Thoracic aorta (tissue), 2 donors: Measurements from ENCODE around the gene TSC1. TPM values are rescaled to one million over a fixed set of nuclear protein-coding genes. Genes with fewer than 3 reads are reported as not detected.

Source experiments
- ATAC-seq: fragments of 150-250 bp; one replicate; pipeline ENCODE4 v1.8.0; 2017; ENCODE audit warnings: low read depth; ENCODE audit not compliant: insufficient number of reproducible peaks, low FRiP score
- DNase-seq: peaks from one replicate; pipeline ENCODE4 v3.0.0-alpha.2; 2020; ENCODE audit warnings: low spot score
- H3K27ac ChIP-seq, 2 donors: fragments of 200-600 bp; sonication (generic); 1 replicate in 1 of 2; 2 replicates in 1 of 2; pipeline ENCODE4 v1.5.1; 2016; ENCODE audit warnings: mild to moderate bottlenecking in 2 of 2, moderate library complexity in 2 of 2
- H3K27me3 ChIP-seq: fragments of 200-600 bp; sonication (generic); replicated peaks from 2 replicates; pipeline ENCODE4 v1.6.0; 2016; ENCODE audit warnings: mild to moderate bottlenecking; ENCODE audit not compliant: insufficient read depth
- H3K36me3 ChIP-seq: fragments of 200-600 bp; sonication (generic); one replicate; pipeline ENCODE4 v1.5.1; 2016
- H3K4me1 ChIP-seq, 2 donors: fragments of 200-600 bp; sonication (generic); 1 replicate in 1 of 2; 2 replicates in 1 of 2; pipeline versions ENCODE4 v1.5.1 to v1.6.0; 2016; ENCODE audit warnings: low read depth in 2 of 2, mild to moderate bottlenecking in 1 of 2; ENCODE audit not compliant: control insufficient read depth in 1 of 2
- H3K4me3 ChIP-seq: fragments of 200-600 bp; sonication (generic); 2 replicates; pipeline ENCODE4 v1.5.1; 2016; ENCODE audit warnings: mild to moderate bottlenecking
- H3K9me3 ChIP-seq: fragments of 200-600 bp; sonication (generic); 2 replicates; pipeline ENCODE4 v1.5.1; 2016
- total RNA-seq, 2 donors: library from RNA; depleted of rRNA; stranded (reverse); fragments of >200 nt; gene quantifications; one replicate each; pipeline versions ENCODE4 v1.1.0 to v1.2.3, GENCODE V29; 2016
- TF ChIP-seq, protein P1 (sequence below): fragments of 200-600 bp; sonication (generic); IDR thresholded peaks from one replicate; pipeline ENCODE4 v1.5.1; 2019; ENCODE audit warnings: antibody characterized with exemption

The TSC1 gene
- total RNA-seq, 2 donors from 2014 or later: 36.1 to 65.4 TPM

DNA sequence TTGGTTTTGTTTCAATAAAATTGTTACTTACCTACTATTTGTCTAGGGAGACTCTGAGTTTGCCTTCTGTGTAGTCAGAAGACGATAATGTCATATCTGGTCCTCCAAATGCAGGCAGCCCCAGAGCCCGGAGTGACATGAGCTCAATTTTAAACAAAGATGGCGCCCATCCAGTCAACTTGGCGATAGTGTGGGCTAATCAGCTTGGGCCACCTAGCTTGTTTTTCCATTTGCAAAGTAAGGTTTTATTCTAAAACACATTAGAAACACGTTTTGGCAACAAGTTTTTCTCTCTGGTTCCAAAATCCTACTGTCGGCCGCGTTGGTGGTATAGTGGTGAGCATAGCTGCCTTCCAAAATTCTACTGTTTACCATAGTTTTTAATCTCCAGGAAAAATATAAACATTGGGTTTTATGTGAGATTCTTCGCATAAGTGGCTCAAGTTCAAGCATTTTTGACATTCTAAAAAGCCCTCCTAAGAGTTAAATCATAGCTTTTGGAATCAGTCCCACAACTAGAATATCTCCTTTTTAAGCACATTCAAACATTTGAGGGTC, 13.2 kb downstream of the TSC1 start:
- ATAC-seq (no peak), DNase-seq (no peak)
- no peaks in the 10 kb centered on the region for H3K9me3 ChIP-seq
- no peak overlapping the region for H3K27ac ChIP-seq
- TF ChIP-seq, protein P1, sequence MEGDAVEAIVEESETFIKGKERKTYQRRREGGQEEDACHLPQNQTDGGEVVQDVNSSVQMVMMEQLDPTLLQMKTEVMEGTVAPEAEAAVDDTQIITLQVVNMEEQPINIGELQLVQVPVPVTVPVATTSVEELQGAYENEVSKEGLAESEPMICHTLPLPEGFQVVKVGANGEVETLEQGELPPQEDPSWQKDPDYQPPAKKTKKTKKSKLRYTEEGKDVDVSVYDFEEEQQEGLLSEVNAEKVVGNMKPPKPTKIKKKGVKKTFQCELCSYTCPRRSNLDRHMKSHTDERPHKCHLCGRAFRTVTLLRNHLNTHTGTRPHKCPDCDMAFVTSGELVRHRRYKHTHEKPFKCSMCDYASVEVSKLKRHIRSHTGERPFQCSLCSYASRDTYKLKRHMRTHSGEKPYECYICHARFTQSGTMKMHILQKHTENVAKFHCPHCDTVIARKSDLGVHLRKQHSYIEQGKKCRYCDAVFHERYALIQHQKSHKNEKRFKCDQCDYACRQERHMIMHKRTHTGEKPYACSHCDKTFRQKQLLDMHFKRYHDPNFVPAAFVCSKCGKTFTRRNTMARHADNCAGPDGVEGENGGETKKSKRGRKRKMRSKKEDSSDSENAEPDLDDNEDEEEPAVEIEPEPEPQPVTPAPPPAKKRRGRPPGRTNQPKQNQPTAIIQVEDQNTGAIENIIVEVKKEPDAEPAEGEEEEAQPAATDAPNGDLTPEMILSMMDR: no peak
- no peaks in the 10 kb centered on the region for H3K27me3 ChIP-seq
- peaks cover 33% of the 10 kb centered on the region for H3K36me3 ChIP-seq
- H3K4me3 ChIP-seq: no peak overlapping the region
- H3K4me1 ChIP-seq: no peaks in the 10 kb centered on the region

- DNase-seq (no peak), ATAC-seq (no peak)
- H3K36me3 ChIP-seq: peaks cover 54% of the 10 kb centered on the region
- H3K4me3 ChIP-seq: no peak overlapping the region
- no peaks in the 10 kb centered on the region for H3K4me1 ChIP-seq
- no peaks in the 10 kb centered on the region for H3K27me3 ChIP-seq
- TF ChIP-seq, protein P1: no peak
- no peaks in the 10 kb centered on the region for H3K9me3 ChIP-seq
- no peak overlapping the region for H3K27ac ChIP-seq
These were observed 16.7 kb downstream of the TSC1 start for GRCh38 chr9:132927704-132928103.

GRCh38 chr9:132923346-132923902, 21.0 kb downstream of the TSC1 start:
- no peak overlapping the region for H3K4me3 ChIP-seq
- no peaks in the 10 kb centered on the region for H3K4me1 ChIP-seq
- H3K27me3 ChIP-seq: no peaks in the 10 kb centered on the region
- H3K27ac ChIP-seq: no peak overlapping the region
- DNase-seq (no peak), ATAC-seq (no peak)
- H3K36me3 ChIP-seq: peaks cover 83% of the 10 kb centered on the region
- TF ChIP-seq, protein P1: no peak
- H3K9me3 ChIP-seq: no peaks in the 10 kb centered on the region

- no peak for DNase-seq
- no peak overlapping the region for H3K4me3 ChIP-seq
- peaks cover 51% of the 10 kb centered on the region for H3K36me3 ChIP-seq
- TF ChIP-seq, protein P1: no peak
- H3K27me3 ChIP-seq: no peaks in the 10 kb centered on the region
- H3K27ac ChIP-seq: no peak overlapping the region
- H3K9me3 ChIP-seq: no peaks in the 10 kb centered on the region
- H3K4me1 ChIP-seq: no peaks in the 10 kb centered on the region
- ATAC-seq: no peak
These were observed 24.7 kb downstream of the TSC1 start for GRCh38 chr9:132919614-132920268.

DNA sequence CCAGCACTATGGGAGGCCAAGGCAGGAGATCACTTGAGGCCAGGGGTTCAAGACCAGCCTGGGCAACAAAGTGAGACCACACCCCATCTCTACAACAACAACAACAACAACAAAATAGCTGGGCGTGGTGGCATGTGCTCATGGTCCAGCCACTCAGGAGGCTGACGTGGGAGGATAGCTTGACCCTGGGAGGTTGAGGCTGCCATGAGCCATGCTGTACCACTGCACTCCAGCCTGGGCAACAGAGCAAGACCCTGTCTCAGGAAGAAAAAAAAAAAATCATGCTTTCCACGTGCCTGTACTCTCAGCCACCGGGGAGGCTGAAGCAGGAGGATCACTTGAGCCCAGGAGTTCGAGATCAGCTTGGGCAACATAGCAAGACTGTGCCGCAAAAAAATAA, 29.5 kb downstream of the TSC1 start:
- ATAC-seq (no peak), DNase-seq (no peak)
- Histone ChIP-seq H3K9me3 (no peaks in the 10 kb centered on the region), H3K27me3 (no peaks in the 10 kb centered on the region), H3K4me3 (no peak overlapping the region), H3K27ac (no peak overlapping the region), H3K4me1 (no peaks in the 10 kb centered on the region), H3K36me3 (peaks cover 43% of the 10 kb centered on the region)
- TF ChIP-seq, protein P1: no peak
